Measurements from ENCODE around the gene MBD2.

MBD2 gene

DNA sequence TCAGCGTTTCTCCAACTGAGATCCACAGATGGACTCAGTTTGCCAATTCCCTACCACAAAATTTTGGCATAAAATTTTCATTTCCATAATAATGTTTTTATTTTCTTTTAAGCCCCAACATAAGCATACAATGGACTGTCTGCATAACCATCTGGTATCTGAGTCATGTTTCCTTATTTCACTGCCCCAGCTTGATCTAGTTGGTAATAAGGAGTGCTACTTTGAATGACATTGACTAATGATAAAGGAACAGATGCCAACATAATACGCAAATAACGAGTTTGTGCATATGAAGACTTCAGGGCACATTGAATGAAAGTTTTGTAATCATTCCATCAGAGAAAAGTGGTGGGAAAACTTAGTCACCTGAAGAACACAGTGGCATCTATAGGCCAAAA, 8.8 kb upstream of the MBD2 start:
- Mint-ChIP-seq H3K9me3 (no peaks in the 10 kb centered on the region), H3K27me3 (ENCODE audit: low read depth) (no peaks in the 10 kb centered on the region), H3K4me1 (no peaks in the 10 kb centered on the region), H3K36me3 (ENCODE audit: low read depth) (no peaks in the 10 kb centered on the region), H3K27ac (no peak overlapping the region), H3K4me3 (no peak overlapping the region)
- TF ChIP-seq CTCF (IDR thresholded peaks at IDR 0.05; ENCODE audit: unreplicated experiment in 3 of 3): no peak

GRCh38 chr18:54232485-54233227, 8.2 kb upstream of the MBD2 start:
- Mint-ChIP-seq H3K36me3 (ENCODE audit: low read depth) (no peaks in the 10 kb centered on the region), H3K9me3 (no peaks in the 10 kb centered on the region), H3K27me3 (ENCODE audit: low read depth) (no peaks in the 10 kb centered on the region), H3K4me1 (no peaks in the 10 kb centered on the region), H3K27ac (no peak overlapping the region), H3K4me3 (no peak overlapping the region)
- no peak for TF ChIP-seq CTCF (IDR thresholded peaks at IDR 0.05; ENCODE audit: unreplicated experiment in 3 of 3)

DNA sequence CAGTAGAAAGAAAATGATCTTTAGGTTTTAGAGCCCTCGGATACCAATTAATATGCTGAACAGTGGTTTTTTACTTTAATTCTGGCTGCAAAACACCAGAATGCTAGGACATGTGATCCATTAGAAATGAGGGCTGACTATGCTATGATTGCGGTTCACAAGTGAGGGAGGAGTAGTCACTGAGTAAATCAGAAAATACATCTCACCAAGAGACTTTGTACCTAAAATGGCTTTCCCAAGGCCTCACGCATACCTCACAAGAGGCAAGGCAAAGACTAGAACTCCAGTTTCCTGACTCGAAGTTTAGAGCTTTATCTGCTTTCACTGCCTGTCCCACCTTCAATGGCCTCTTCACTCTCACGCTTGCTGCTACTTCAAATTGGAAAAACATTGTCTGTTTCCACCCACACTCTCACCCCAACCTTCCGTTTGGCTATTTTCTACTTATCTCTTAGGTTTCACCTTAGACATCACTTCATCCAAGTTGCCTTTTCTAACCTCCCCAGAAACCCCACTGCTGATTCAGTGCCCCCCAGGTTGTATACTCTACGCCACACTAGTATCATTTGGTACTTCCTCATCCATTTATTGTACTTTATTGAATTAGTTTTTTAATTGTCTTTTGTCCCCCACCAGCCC, 5.1 kb upstream of the MBD2 start:
- no peak overlapping the region for H3K4me3 Mint-ChIP-seq
- H3K9me3 Mint-ChIP-seq: no peaks in the 10 kb centered on the region
- no peaks in the 10 kb centered on the region for H3K27me3 Mint-ChIP-seq (ENCODE audit: low read depth)
- no peaks in the 10 kb centered on the region for H3K4me1 Mint-ChIP-seq
- TF ChIP-seq CTCF (IDR thresholded peaks at IDR 0.05; ENCODE audit: unreplicated experiment in 3 of 3): no peak
- H3K36me3 Mint-ChIP-seq (ENCODE audit: low read depth): no peaks in the 10 kb centered on the region
- H3K27ac Mint-ChIP-seq: peak overlapping the region in 1 of 3 experiments; percentile 62

DNA sequence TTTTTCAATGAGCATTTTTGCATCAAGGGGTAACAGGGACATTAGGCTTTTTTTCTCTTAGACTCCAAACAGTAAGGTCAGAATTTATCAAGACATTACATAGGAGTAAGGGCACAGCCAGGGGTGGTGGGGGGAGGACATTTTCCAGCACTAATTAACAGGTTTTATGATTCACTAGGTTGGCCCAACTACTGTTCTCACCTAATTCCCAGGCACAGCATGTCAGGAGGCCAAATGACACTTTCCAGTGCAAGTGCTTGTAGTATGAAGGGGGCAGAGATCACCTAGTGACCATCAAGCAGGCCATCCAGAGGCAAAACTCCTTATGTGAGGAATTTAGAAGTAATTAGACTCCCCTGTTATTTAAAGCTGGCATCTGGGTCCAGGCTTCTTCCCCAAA, 3.9 kb upstream of the MBD2 start:
- no peak for TF ChIP-seq CTCF (IDR thresholded peaks at IDR 0.05; ENCODE audit: unreplicated experiment in 3 of 3)
- peaks cover 2% of the 10 kb centered on the region for H3K4me1 Mint-ChIP-seq
- no peaks in the 10 kb centered on the region for H3K36me3 Mint-ChIP-seq (ENCODE audit: low read depth)
- H3K27ac Mint-ChIP-seq: peak overlapping the region in 1 of 3 experiments; percentile 65
- no peaks in the 10 kb centered on the region for H3K9me3 Mint-ChIP-seq
- H3K4me3 Mint-ChIP-seq: no peak overlapping the region
- no peaks in the 10 kb centered on the region for H3K27me3 Mint-ChIP-seq (ENCODE audit: low read depth)

- Mint-ChIP-seq H3K27me3 (ENCODE audit: low read depth) (no peaks in the 10 kb centered on the region), H3K4me3 (peak overlapping the region; percentile 97 to 100 (median 98)), H3K4me1 (peaks cover 37% of the 10 kb centered on the region), H3K36me3 (ENCODE audit: low read depth) (no peaks in the 10 kb centered on the region), H3K27ac (peak overlapping the region; percentile 93 to 99 (median 97)), H3K9me3 (no peaks in the 10 kb centered on the region)
- no peak for TF ChIP-seq CTCF (IDR thresholded peaks at IDR 0.05; ENCODE audit: unreplicated experiment in 3 of 3)
Measured at GRCh38 chr18:54223568-54224241, 764 bp downstream of the MBD2 start.
